HepG2 (cell line): Measurements from ENCODE around the gene NKD1. TPM values are rescaled to one million over a fixed set of nuclear protein-coding genes. Genes with fewer than 3 reads are reported as not detected.

Source experiments
- ATF1 ChIP-seq: IDR thresholded peaks from 2 replicates; pipeline ENCODE4 v1.6.1; 2016; ENCODE audit warnings: mild to moderate bottlenecking, control low read depth
- DRAP1 ChIP-seq: IDR thresholded peaks from 2 replicates; pipeline ENCODE4 v1.6.1; 2016; ENCODE audit warnings: missing genetic modification reagents, missing compliant biosample characterization
- FOXM1 ChIP-seq: sonication (generic); formaldehyde crosslinking; IDR thresholded peaks from 2 replicates; pipeline ENCODE4 v1.5.0; 2020; ENCODE audit warnings: missing genetic modification reagents
- KAT7 ChIP-seq: IDR thresholded peaks from 2 replicates; pipeline ENCODE4 v1.6.1; 2018; ENCODE audit warnings: borderline replicate concordance, missing compliant biosample characterization
- KDM2A ChIP-seq: sonication (generic); formaldehyde crosslinking; IDR thresholded peaks from 2 replicates; pipeline ENCODE4 v1.4.0; 2020; ENCODE audit warnings: low read depth, missing genetic modification reagents, borderline replicate concordance
- MED1 ChIP-seq: sonication (generic); formaldehyde crosslinking; IDR thresholded peaks from 2 replicates; pipeline ENCODE4 v1.4.0; 2020; ENCODE audit warnings: missing genetic modification reagents
- MIER3 ChIP-seq: IDR thresholded peaks from 2 replicates; pipeline ENCODE4 v1.6.1; 2016; ENCODE audit warnings: missing compliant biosample characterization, borderline replicate concordance
- NR0B2 ChIP-seq: sonication (generic); formaldehyde crosslinking; IDR thresholded peaks from 2 replicates; pipeline ENCODE4 v1.4.0; 2020; ENCODE audit warnings: mild to moderate bottlenecking, missing genetic modification reagents
- NR2F6 ChIP-seq, 2 experiments: IDR thresholded peaks; 2 replicates each; pipeline ENCODE4 v1.6.1; 2016; ENCODE audit warnings: antibody characterized with exemption in 1 of 2, mild to moderate bottlenecking in 1 of 2
- PHF8 ChIP-seq: sonication (generic); formaldehyde crosslinking; IDR thresholded peaks from 2 replicates; pipeline ENCODE4 v1.5.0; 2020; ENCODE audit warnings: missing genetic modification reagents
- PITX1 ChIP-seq: sonication (generic); formaldehyde crosslinking; IDR thresholded peaks from 2 replicates; pipeline ENCODE4 v1.5.1; 2020; ENCODE audit warnings: mild to moderate bottlenecking, missing genetic modification reagents
- POLR2G ChIP-seq: fragments of 200-400 bp; formaldehyde crosslinking; IDR thresholded peaks from 2 replicates; pipeline ENCODE4 v1.6.1; 2018; ENCODE audit warnings: mild to moderate bottlenecking, low read depth, low read length, moderate library complexity
- SIN3A ChIP-seq: IDR thresholded peaks from 2 replicates; pipeline ENCODE4 v1.6.1; 2011; ENCODE audit warnings: low read depth, mild to moderate bottlenecking, control low read depth, low read length, borderline replicate concordance
- SIX4 ChIP-seq: sonication (generic); formaldehyde crosslinking; IDR thresholded peaks from 2 replicates; pipeline ENCODE4 v1.4.0; 2020; ENCODE audit warnings: missing genetic modification reagents
- SKI ChIP-seq: fragments of 450-650 bp; IDR thresholded peaks from one replicate; pipeline ENCODE4 v1.6.1; 2018; ENCODE audit warnings: mild to moderate bottlenecking; ENCODE audit not compliant: partially characterized antibody
- SRSF1 ChIP-seq: fragments of 200-400 bp; formaldehyde crosslinking; optimal IDR thresholded peaks from 2 replicates; pipeline ENCODE3; 2017; ENCODE audit warnings: mild to moderate bottlenecking, low read depth, low read length, moderate library complexity
- TBL1XR1 ChIP-seq: fragments of 150-350 bp; IDR thresholded peaks from 2 replicates; pipeline ENCODE4 v1.6.1; 2014; ENCODE audit warnings: borderline replicate concordance, low read length; ENCODE audit not compliant: partially characterized antibody
- TCF7L2 ChIP-seq: IDR thresholded peaks from 2 replicates; pipeline ENCODE4 v1.6.1; 2011; ENCODE audit warnings: mild to moderate bottlenecking, low read depth, low read length, moderate library complexity
- U2AF2 ChIP-seq: fragments of 200-400 bp; formaldehyde crosslinking; IDR thresholded peaks from 2 replicates; pipeline ENCODE4 v1.6.1; 2017; ENCODE audit warnings: low read depth, mild to moderate bottlenecking, low read length
- YY1 ChIP-seq: IDR thresholded peaks from 2 replicates; pipeline ENCODE4 v1.6.1; 2011; ENCODE audit warnings: low read length, low read depth, moderate library complexity, mild to moderate bottlenecking; ENCODE audit not compliant: insufficient read depth, insufficient replicate concordance
- ZNF10 ChIP-seq: sonication (generic); formaldehyde crosslinking; IDR thresholded peaks from 2 replicates; pipeline ENCODE4 v1.4.0; 2020; ENCODE audit warnings: mild to moderate bottlenecking, low read depth, missing genetic modification reagents, borderline replicate concordance
- ZNF414 ChIP-seq: sonication (generic); formaldehyde crosslinking; IDR thresholded peaks from 2 replicates; pipeline ENCODE4 v1.5.0; 2020; ENCODE audit warnings: missing genetic modification reagents
- ZNF550 ChIP-seq: sonication (generic); formaldehyde crosslinking; IDR thresholded peaks from 2 replicates; pipeline ENCODE4 v1.4.0; 2020; ENCODE audit warnings: mild to moderate bottlenecking, missing genetic modification reagents, borderline replicate concordance
- ZNF552 ChIP-seq: sonication (generic); formaldehyde crosslinking; IDR thresholded peaks from 2 replicates; pipeline ENCODE4 v1.9.0; 2022; ENCODE audit warnings: missing genetic modification reagents, mild to moderate bottlenecking, borderline replicate concordance
- ZNF614 ChIP-seq: IDR thresholded peaks from 2 replicates; pipeline ENCODE4 v1.6.1; 2018; ENCODE audit warnings: missing biosample characterization, missing genetic modification reagents, inconsistent platforms, borderline replicate concordance
- ZNF670 ChIP-seq: sonication (generic); formaldehyde crosslinking; IDR thresholded peaks from 2 replicates; pipeline ENCODE4 v1.8.0; 2022; ENCODE audit warnings: mild to moderate bottlenecking, missing genetic modification reagents, borderline replicate concordance
- polyA plus RNA-seq, 8 experiments: library from polyadenylated mRNA; depleted of rRNA in 3 of 8; stranded (reverse) in 7 of 8; unstranded in 1 of 8; fragments of >200 nt; fragmentation: Illumina TruSeq in 4 of 8; extraction: Trizol in 4 of 8; gene quantifications; 2 replicates each; pipeline versions ENCODE4 v1.2.1 to v1.2.3, GENCODE V29; 2011 to 2016; ENCODE audit warnings: low read depth in 4 of 8, missing spikeins in 1 of 8, mixed read lengths in 1 of 8; ENCODE audit not compliant: insufficient read depth in 1 of 8
- total RNA-seq, 5 experiments: library from RNA; depleted of rRNA; stranded (reverse); fragments of >200 nt; fragmentation: Illumina TruSeq; extraction: Trizol; gene quantifications; 2 replicates each; pipeline ENCODE4 v1.2.3, GENCODE V29; 2016; ENCODE audit warnings: low read depth in 1 of 5

NKD1 gene
- total and polyA plus RNA-seq, 2 of the 13 experiments (the other 11 are each of a cell fraction or from before 2014, with no cell fraction given) = 70.4 to 121 TPM

DNA sequence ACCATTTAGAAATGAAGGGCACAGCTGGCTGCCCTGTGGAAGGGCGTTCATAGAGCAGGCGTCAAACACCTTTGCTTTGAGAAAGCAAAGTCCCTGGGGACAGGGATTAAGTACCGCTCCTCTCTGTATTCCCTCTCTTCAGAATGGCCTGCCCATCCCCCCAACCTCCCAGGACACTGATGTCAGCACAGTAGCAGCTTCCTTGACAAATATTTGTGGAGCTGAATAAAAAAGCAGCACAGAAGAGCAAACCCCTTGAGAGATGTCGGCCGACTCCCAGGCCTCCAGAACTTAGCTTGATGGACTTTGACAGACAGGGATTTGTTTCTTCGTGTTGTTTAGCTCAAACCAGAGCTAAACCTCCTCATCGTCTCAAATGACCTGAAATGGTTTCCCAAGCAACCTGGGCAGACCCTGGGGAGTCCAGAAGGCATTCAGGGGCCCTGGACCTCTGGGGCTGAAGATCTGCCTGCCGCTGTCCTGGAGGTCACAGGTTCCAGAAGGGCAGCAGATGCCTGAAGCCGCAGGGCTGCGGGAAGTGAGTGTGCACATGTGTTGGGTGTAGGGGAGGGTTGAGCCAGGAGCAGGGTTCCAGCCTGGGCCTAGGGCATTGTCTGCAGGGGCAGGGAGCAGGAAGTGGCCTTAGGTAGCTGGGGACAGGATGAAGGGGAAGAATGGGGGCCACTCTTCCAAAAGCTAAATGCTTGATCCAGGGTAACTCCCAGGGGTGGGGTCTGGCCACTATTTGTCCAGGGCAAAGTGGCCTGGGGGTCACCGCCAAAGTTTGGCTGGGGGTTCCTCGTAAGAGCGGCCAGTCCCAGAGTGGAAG is 42.3 kb upstream of the NKD1 start (continued):
- TF ChIP-seq YY1 (no peak), ZNF10 (CRISPR knock-in tag) (no peak), KDM2A (CRISPR knock-in tag) (peak; percentile 38; the same call in 1 of the 2 replicates), MED1 (CRISPR knock-in tag) (peak; percentile 70), PHF8 (peak; percentile 61), U2AF2 (no peak), PITX1 (CRISPR knock-in tag) (peak; percentile 78), SKI (no peak), SIX4 (CRISPR knock-in tag) (no peak), DRAP1 (peak; percentile 86), ZNF670 (CRISPR knock-in tag) (no peak), FOXM1 (CRISPR knock-in tag) (no peak), SRSF1 (peak; percentile 31), KAT7 (0 out of 2 replicates have a peak, but pooled peaks have one; percentile 76), NR0B2 (CRISPR knock-in tag) (0 out of 2 replicates have a peak, but pooled peaks have one; percentile 9), SIN3A (no peak), TCF7L2 (no peak), POLR2G (peak; percentile 79), NR2F6 (IDR thresholded peaks at IDR 0.05) (peak; percentile 70), NR2F6 (CRISPR knock-in tag; IDR thresholded peaks at IDR 0.05) (peak; percentile 54), ZNF614 (CRISPR knock-in tag) (peak; percentile 64; the same call in 1 of the 2 replicates), MIER3 (CRISPR knock-in tag) (0 out of 2 replicates have a peak, but pooled peaks have one; percentile 13), TBL1XR1 (no peak), ZNF414 (CRISPR knock-in tag) (no peak), ZNF550 (CRISPR knock-in tag) (no peak), ATF1 (peak; percentile 47; the same call in 1 of the 2 replicates), ZNF552 (CRISPR knock-in tag) (no peak; the same call in 1 of the 2 replicates)
